Choroid plexus epithelial cell (primary cell): ENCODE measurements around the gene MYH3.
A peak's percentile ranks its signal among the peaks of the same experiment; 100 is the strongest.
"Not testable (repeated sequence)": the region's sequence is repeated elsewhere in the genome, so short reads cannot be mapped to it uniquely, and the experiment has no call there.

Source experiments
- DNase-seq: peaks from one replicate; pipeline ENCODE4 v3.0.0-alpha.2; 2010; ENCODE audit warnings: low read depth
- H3K4me3 ChIP-seq: 2 replicates; pipeline ENCODE4 v1.5.1; 2011; ENCODE audit warnings: low read depth, mild to moderate bottlenecking, control low read depth, low read length, moderate library complexity
- CTCF ChIP-seq: conservative IDR thresholded peaks from 2 replicates; pipeline ENCODE4 v1.5.1; 2011; ENCODE audit warnings: low read depth, mild to moderate bottlenecking, control low read depth, inconsistent platforms, low read length, moderate library complexity

The MYH3 gene

GRCh38 chr17:10657148-10657547, at the start of gene MYH3:
TSS of gene MYH3 (minus strand) at chr17:10657309. CDS start at chr17:10655064, 2,245 bp downstream.
- no peak for TF ChIP-seq CTCF
- no peak for DNase-seq
- H3K4me3 ChIP-seq = no peak within 1 kb of the TSS

GRCh38 chr17:10705727-10706126, 48.6 kb upstream of the MYH3 start:
- DNase-seq = no peak
- H3K4me3 ChIP-seq = no peak overlapping the region
- no peak for TF ChIP-seq CTCF

DNA sequence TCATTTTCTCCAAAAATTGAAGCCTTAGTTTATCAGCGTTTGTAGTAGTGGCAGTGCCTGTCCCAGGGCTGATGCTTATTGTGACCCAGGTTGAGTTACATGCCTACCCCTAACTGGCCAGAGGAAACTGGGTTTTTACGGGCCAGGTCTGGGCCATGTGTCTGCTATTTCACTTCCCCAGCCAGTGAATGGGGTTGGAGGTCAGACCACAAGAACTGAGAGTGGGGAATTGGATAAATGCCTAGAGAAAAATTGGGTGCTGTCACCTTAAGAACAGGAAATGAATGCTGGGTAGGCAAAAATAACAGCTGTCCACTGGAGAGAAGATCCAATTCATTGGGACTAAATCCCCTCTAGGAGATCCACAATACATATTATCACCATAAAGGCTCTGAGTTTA, 45.5 kb upstream of the MYH3 start:
- peak; percentile 94 for DNase-seq
- no peak for TF ChIP-seq CTCF
- no peak overlapping the region for H3K4me3 ChIP-seq

GRCh38 chr17:10699856-10700255, 42.7 kb upstream of the MYH3 start:
- peak; percentile 91 for DNase-seq
- TF ChIP-seq CTCF = no peak
- H3K4me3 ChIP-seq = no peak overlapping the region

DNA sequence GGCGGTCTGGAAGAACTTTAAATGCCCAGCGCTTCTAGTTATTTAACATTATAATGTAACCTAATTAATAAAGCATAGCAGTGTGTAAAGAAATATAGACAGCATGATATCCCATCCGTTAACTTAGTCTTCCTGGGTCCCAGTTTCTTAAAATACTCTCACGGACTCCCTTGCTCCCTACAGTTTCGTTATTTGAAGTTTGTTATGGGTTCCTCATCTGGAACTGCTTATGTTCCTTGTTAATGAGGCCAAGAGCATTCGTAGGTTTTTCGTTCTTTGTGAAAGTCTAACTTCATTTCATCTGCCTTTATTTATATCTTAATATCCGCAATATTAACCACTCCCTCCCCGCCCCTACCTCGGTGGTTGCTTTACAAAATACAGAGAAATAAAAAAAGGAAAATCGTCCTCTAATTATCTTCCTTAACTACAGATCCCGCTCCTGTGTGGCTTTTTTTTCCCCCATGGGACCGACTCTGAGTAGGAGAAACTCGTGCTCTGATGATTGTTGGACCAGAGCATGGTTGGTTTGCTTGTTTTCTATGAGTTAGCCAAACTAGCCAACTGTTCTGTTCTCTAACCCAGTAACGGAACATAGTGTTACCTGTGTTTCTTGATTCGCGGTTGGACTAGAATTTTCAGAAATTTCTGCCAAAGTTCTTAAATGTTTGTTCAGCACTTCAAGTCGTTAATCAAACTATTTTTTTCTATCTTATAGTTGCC, 41.1 kb upstream of the MYH3 start:
- H3K4me3 ChIP-seq = peak overlapping the region; percentile 89
- DNase-seq = peak; percentile 59
- no peak for TF ChIP-seq CTCF

DNA sequence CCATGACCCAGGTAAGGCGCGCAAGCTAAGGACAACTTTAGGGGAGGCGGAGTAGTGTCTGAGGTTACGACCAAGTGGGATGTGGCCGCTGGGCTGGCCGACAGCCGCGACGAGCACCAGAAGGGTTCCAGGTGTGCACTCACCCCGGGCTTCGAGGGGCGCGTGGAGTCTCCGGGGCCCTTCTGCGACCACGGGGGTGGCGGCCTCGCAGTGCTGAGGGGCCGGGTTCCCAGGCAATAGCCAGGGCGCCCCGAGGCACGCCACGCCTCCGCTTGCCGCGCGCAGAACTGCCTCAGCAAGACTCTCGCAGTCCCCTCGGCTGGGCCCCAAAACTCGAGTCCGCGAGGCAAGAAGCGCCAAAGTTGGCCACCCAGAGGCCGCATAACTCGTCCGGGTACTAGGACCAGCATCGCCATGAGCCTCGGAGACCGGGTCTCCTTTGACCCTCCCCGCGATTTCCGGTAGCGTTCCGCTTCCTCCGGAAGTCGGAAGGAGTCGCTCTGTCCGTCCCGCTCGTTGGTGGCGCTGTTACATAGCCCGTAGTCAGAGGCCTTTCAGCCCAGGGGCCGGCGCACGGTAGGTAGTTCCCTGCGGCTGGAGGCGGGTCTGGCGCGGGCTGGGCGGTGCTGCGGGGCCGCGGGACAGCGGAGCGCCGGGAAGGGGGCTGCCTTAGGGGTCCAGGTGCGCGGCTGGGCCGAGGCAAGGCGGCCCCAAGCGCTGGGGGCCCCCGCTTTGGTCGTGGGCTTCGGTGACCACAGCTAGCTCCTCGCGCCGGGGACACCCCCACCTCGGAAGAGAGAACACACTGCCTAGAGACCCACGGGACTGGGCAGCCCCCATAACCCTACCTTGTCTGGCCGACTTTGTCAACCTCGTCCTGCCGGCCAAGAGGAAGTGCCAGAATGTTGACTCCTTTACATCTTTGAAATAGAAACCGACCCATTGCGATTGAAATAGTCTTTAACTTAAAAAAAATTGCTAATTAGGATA, 40.3 kb upstream of the MYH3 start, which contains the start of the genes ADPRM and SCO1:
Gene ADPRM, plus strand, starts transcription at position 503 of the 990 bp plus-strand sequence. CDS start 7,333 bp downstream, outside the sequence.
Gene SCO1, minus strand, starts transcription at position 442 of the 990 bp plus-strand sequence. Its CDS starts 26 bp downstream, at position 416.
- H3K4me3 ChIP-seq = peak within 1 kb of the TSS; percentile 89
- TF ChIP-seq CTCF = peak; percentile 58
- DNase-seq = peak; percentile 94

DNA sequence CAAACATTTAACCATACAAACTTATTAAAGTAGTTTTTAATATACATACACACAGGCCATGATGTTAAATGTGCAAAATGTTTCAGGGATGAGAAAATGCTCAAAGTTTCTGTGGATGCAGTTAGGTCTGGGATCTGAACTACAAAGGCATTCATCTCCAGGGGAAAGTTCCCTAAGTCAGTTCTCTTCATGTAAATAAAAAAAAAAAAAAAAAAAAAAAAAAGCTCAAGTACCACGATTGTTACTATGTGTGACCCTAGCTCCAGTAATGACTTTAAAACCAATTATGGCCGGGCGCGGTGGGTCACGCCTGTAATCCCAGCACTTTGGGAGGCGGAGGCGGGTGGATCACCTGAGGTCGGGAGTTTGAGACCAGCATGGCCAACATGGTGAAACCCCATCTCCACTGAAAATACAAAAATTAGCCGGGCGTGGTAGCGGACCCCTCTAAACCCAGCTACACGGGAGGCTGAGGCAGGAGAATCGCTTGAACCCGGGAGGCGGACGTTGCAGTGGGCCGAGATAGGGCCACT, 38.8 kb upstream of the MYH3 start:
- DNase-seq = not testable (repeated sequence)
- peak overlapping the region; percentile 89 for H3K4me3 ChIP-seq
